Stimulated activated CD4-positive, alpha-beta T cell treated with anti-CD3 and anti-CD28 coated beads, Interleukin-4, amount 100 ng/mL, for 48 hours (primary cell): ENCODE measurements around the gene JCHAIN.
A peak's percentile ranks its signal among the peaks of the same experiment; 100 is the strongest.
"Not testable (repeated sequence)": the region's sequence is repeated elsewhere in the genome, so short reads cannot be mapped to it uniquely, and the experiment has no call there.

Source experiments
- DNase-seq, 2 donors: peaks; one replicate each; pipeline ENCODE4 v3.0.0-alpha.2; 2020; ENCODE audit warnings: low read depth in 2 of 2

JCHAIN gene

GRCh38 chr4:70688795-70689231 lies 22.5 kb upstream of the JCHAIN start:
- peak in 1 of 2 donors; percentile 28 for DNase-seq

DNA sequence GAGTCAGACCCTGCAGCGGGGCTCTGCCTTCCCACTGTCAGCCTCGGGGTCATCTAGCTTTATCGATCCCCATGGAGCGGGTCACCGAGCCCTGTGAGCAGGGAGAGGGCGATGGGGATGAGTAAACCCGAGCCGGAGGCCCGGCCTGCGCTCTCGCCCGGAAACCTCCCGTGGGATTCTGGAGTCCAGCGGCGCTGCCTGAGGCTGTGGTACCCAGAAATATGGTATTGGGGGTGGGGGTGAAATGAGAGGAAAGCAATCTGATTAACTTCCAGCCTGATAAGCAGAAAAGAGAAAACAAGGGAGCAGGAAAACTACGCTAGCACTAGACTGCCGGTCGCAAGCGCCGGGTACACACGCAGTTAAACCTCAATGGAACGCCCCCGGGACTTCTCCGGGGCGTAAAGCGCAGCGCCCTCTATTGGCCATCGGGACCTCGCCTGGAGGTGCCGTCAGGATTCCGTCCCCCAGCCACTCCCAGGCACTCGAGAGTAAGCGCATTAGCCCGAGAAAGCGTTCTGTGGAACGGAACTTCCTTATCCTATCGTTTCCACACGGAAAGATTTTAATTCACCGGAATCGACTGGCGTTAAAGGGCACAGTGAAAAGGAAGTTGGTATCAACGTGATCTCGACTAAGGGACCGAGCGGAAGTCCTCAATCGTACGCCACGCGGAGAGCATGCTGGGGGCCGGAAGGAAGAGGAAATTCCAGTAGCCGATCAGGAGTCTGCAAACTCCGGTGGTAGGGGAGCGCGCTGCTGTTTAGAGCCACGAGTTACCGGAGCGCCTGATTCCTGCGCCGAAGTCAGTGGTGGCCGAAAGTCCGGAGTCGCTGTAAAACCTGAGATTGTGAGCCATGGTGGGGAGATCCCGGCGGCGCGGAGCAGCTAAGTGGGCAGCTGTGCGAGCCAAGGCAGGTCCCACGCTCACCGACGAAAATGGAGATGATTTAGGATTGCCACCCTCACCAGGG lies 21.8 kb upstream of the JCHAIN start, which contains the start of gene UTP3:
UTP3 (plus strand) TSS at position 712 of the 974 bp plus-strand sequence; CDS start at position 858, 146 bp downstream.
- peak; percentile 91 to 92 for DNase-seq

- DNase-seq: peak in 1 of 2 donors; percentile 2
Measured at GRCh38 chr4:70687392-70687791, 21.1 kb upstream of the JCHAIN start.

- DNase-seq: not testable (repeated sequence)
Measured at GRCh38 chr4:70682142-70682541, 15.8 kb upstream of the JCHAIN start.

DNA sequence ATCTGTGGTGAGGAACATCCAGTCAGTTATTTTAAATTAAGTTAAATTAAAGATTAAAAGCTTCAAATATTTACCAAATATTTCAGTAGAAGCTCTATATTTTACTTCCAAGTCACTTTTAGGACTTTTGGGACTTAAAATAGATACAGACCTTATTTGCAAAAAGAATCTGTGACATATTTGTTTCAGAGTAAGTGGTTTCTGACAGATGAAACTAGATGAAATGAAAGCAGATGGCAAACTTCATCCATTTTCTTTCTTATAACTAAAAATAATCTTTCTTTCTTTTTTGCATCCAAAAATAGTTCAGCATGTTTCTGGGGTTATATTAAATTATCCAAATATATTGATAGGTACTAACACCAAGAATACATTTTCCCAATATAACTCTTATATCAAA lies 15.4 kb upstream of the JCHAIN start:
- no peak for DNase-seq

DNA sequence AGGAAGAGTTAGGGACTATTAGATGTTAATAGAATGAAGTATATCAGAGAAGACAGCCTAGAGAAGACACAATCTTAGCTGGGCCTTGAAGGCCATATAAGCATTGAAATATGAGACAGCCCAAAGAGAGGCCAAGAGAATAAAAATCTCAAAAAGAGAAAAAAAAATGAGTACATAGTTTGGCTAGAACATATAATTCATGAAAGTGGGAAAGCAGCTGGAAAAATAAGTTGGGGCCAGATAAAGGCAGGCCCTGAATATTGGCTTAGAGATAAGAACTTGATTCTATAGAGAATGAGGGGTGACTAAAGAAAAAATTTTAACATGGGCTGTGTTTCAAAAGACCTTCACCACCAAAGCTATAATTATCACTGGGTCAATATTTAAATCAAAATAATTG lies 14.6 kb upstream of the JCHAIN start:
- DNase-seq: no peak

DNA sequence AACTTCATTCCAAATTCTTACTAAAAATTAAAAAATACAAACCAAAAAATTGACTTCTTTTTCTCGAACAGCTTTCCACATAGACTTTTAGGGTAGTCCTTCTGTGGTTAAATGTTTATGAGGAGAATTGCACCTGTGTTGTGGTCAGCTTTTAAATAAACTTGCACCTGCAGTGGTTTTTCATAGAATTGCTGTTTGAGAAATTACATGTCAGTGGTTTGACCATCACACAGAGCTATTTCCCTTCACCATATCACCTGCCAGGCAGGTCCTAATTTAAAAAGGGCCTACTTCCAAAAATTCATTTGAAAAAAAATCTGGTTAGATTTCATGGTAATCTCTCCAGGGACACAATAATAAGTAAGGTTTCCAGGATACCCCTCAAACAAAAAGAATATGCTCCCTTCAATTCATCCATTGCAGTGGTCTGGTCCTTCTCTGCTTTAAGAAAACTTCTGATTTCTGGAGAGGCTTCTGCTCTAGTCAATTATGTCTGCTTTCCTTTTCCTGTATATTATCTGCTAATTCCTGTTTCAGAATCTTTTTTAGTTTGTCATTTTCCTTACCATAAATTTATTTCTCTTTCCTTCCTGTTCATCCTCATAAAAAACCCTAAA lies 12.2 kb upstream of the JCHAIN start:
- DNase-seq: no peak

DNA sequence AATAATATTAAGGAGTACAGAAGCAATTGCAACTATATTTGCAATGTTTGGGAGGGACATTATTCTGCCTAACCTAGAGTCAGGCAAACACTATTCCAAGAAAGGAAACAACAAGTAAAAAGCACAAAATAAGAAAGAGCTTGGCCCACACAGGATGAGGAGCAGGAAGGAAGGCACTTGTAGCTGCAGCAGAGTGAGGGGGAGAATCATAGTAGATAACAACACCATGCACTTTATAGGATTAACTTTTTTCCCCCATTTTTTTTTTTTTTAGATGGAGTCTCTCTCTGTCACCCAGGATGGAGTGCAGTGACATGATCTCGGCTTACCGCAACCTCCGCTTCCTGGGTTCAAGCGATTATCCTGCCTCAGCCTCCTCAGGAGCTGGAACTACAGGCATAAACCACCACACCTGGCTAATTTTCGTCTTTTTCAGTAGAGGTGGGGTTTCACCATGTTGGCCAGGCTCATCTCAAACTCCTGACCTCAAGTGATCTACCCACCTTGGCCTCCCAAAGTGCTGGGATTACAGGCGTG lies 10.3 kb upstream of the JCHAIN start:
- DNase-seq: no peak

DNA sequence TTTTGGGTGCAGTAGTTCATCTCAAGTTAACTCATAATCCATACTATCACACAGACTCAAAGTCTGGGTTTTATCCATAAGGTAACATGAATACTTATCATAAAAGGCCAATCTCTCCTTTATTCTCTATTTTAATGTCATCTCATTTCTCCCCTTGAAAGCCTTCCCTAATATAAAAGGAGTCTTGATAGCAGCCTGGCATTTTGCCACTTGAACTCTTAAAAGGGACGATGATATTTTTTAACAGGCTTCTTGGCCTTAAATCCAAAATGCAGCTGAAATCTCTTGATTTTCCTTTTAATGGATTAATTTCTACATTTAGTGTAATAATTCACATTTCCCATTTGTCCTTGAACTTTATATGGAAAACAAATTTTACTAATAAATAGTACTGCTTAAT lies 8.4 kb upstream of the JCHAIN start:
- no peak for DNase-seq

- DNase-seq: no peak
Measured at GRCh38 chr4:70674191-70674590, 7.9 kb upstream of the JCHAIN start.

DNA sequence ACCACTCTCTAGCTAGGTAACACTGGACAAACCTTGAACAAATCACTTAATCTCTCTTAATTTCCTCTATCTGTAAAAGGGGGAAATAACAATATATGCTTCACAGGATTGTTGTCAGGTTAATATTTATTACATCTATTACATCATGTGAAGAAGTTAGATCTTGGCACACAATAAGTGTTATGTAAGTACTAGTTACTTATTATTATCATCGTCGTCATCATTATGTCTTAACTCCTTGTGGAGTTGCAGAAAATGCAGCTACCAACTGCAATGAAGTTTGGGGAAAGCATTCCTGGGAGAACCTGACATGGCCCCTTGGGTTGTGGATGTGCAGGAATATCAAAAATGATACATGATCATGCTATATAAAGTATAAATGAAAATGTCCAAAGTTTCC lies 4.8 kb upstream of the JCHAIN start:
- no peak for DNase-seq

- no peak for DNase-seq
Measured at GRCh38 chr4:70670332-70671014, 4.2 kb upstream of the JCHAIN start.

- DNase-seq: no peak
Measured at GRCh38 chr4:70667740-70668535, 1.6 kb upstream of the JCHAIN start.

DNA sequence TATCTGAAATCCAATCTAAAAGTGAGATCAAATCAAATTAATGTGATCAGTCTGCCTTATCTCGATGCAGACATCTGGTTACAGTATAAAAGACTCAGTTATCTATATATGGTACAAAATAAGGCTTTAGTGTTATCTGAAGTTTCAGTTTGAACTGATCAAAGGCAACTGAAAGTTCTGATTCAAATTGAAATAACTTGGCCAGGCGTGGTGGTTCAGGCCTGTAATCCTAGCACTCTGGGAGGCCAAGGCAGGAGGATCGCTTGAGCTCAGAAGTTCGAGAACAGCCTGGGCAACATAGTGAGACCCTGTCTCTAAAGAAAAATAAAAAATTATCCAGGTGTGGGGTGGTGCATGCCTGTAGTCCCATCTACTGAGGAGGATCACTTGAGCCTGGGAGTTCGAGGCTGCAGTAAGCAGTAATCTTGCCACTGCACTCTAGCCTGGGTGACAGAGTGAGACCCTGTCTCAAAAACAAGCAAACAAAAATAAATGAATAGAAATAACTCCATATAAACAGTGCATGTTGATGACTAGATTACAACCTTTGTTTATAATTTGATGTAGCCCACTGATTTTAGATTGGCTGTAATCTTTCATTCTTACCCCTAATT lies 4.9 kb downstream of the JCHAIN start:
- peak in 1 of 2 donors; percentile 11 for DNase-seq

DNA sequence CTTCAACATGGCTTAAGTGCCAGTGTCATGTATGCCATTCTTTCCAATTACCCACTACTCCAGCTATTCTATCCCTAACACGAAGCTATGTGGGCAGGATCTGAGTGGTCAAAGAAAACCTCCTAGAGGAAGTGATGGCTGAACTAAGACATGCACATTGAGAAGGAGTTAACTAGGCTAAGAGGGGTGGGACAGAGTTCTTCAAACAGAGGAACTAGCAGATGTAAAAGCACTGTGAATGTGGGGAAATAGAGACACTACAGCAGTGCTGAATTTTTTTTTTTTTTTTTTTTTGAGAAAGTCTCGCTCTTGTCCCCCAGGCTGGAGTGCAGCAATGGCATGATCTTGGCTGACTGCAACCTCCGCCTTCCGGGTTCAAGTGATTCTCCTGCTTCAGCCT lies 6.2 kb downstream of the JCHAIN start:
- DNase-seq: no peak

DNA sequence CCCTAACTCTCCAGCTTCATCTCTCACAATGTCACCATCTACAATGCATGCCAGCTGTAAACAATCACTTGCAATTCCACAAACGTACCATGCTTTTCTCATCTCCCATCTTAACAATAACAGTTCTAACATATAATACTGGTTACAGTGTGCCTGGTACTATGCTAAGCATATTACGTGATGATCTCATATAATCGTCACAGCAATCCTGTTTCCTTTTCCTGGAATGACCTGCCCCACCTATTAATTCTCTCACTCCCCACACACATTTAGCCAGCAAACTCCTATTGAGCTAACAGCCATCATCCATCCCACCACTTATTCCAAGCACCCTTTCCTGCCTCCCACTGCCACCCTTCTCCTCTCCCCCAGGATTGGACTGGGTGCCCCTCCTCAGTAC lies 7.9 kb downstream of the JCHAIN start:
- DNase-seq: no peak

GRCh38 chr4:70657326-70657725 lies 9.0 kb downstream of the JCHAIN start:
- no peak for DNase-seq

GRCh38 chr4:70654605-70655011 lies 11.7 kb downstream of the JCHAIN start:
- no peak for DNase-seq

GRCh38 chr4:70651864-70652506 lies 14.3 kb downstream of the JCHAIN start:
- no peak for DNase-seq

DNA sequence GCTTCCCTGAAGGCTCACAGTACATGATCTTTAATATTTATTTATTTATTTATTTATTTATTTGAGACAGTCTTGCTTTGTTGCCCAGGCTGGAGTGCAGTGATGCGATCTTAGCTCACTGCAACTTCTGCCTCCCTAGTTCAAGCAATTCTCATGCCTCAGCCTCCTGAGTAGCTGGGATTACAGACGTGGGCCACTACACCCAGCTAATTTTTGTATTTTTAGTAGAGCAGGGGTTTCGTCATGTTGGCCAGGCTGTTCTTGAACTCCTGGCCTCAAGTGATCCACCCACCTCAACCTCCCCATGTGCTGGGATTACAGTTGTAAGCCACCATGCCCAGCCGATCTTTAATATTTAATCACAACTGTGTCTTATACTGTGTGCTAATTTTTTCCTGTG lies 15.6 kb downstream of the JCHAIN start:
- not testable (repeated sequence) for DNase-seq
